GM10248 (cell line): ENCODE measurements around the gene ZNF709.
"Not testable (repeated sequence)": the region's sequence is repeated elsewhere in the genome, so short reads cannot be mapped to it uniquely, and the experiment has no call there.

Source experiments
- CTCF ChIA-PET: fragments of 300-600 bp; sonication (Branson Sonifier 250); formaldehyde crosslinking; extraction: SDS; loops from one replicate; lab custom pipeline; 2021; ENCODE audit warnings: antibody characterized with exemption; lab: Yijun Ruan, JAX
- POLR2A ChIA-PET: fragments of 350-650 bp; sonication (Branson Sonifier 250); formaldehyde crosslinking; extraction: SDS; loops from one replicate; lab custom pipeline; 2020; ENCODE audit warnings: antibody characterized with exemption; lab: Yijun Ruan, JAX
- DNase-seq: peaks from one replicate; pipeline ENCODE4 v3.0.0; 2012; ENCODE audit errors: extremely low spot score
- TF ChIP-seq, protein P1 (sequence below): IDR thresholded peaks from 2 replicates; pipeline ENCODE4 v1.5.1; 2012; ENCODE audit warnings: mild to moderate bottlenecking, low read depth; ENCODE audit errors: extremely low read depth, missing control alignments, control extremely low read depth

Gene ZNF709

GRCh38 chr19:12496480-12496879 lies 11.9 kb upstream of the ZNF709 start:
- no peak for DNase-seq
- TF ChIP-seq, protein P1, sequence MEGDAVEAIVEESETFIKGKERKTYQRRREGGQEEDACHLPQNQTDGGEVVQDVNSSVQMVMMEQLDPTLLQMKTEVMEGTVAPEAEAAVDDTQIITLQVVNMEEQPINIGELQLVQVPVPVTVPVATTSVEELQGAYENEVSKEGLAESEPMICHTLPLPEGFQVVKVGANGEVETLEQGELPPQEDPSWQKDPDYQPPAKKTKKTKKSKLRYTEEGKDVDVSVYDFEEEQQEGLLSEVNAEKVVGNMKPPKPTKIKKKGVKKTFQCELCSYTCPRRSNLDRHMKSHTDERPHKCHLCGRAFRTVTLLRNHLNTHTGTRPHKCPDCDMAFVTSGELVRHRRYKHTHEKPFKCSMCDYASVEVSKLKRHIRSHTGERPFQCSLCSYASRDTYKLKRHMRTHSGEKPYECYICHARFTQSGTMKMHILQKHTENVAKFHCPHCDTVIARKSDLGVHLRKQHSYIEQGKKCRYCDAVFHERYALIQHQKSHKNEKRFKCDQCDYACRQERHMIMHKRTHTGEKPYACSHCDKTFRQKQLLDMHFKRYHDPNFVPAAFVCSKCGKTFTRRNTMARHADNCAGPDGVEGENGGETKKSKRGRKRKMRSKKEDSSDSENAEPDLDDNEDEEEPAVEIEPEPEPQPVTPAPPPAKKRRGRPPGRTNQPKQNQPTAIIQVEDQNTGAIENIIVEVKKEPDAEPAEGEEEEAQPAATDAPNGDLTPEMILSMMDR: no peak
- ChIA-PET CTCF (interaction anchor here (0.9 to 1.8 kb wide), 9 partner anchors 9 to 533 kb away, joined by 3 to 12 read pairs (median 4); partner anchors contain the start of gene ZNF442), POLR2A (interaction anchor here (0.5 to 1.7 kb wide), 2 partner anchors 10 to 55 kb away, joined by 3 to 5 read pairs; partner anchors contain the start of gene ZNF443)

DNA sequence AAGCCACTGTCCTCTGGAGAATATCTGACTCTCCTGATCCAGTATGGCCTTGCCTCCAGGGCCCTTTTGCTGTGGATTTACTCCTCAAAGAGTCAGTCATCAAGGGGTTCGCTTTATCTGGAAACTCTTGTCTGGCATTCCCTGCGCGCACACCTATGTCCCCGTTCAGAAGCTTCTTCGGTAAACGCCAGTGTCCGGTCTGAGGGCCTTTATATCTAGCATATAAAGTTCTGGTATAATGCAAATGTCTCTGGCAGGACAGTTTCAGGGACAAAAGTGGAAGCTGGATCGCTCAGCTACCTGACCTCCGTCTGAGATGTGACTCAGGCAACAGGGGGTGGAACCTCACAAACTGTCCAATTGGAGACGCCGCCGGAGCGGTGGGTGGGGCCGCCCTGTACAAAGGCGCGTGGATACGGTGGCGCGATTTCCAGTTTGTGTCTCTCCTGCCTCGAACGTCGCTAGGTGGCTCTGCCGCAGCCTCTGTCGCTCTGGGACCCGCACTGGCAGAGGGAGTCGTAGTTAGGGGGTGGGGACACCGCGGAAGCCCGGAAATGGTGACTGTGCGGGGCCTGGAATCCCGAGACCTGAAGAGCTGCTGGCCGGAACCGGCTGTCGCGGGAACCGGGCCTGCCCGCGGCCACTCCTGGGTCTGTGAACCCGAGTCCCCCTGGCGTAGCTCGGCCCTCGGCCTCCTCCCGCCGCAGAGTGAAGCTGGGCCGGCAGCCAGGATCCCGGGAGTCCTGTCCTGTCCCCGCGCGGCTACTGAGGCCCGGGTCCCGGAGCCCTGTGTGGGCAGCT lies 10.6 kb upstream of the ZNF709 start:
- peak; percentile 89 for DNase-seq
- CTCF ChIA-PET: interaction anchor here (0.8 to 1.8 kb wide), 14 partner anchors 9 to 532 kb away, joined by 3 to 12 read pairs (median 4); partner anchors contain the start of genes ZNF442, ZNF443, ZNF563 and ZNF709
- POLR2A ChIA-PET: interaction anchor here (0.5 to 1.7 kb wide), 4 partner anchors 11 to 368 kb away, joined by 4 to 6 read pairs (median 5); partner anchors contain the start of genes ZNF443 and ZNF709
- TF ChIP-seq, protein P1: peak; percentile 44

DNA sequence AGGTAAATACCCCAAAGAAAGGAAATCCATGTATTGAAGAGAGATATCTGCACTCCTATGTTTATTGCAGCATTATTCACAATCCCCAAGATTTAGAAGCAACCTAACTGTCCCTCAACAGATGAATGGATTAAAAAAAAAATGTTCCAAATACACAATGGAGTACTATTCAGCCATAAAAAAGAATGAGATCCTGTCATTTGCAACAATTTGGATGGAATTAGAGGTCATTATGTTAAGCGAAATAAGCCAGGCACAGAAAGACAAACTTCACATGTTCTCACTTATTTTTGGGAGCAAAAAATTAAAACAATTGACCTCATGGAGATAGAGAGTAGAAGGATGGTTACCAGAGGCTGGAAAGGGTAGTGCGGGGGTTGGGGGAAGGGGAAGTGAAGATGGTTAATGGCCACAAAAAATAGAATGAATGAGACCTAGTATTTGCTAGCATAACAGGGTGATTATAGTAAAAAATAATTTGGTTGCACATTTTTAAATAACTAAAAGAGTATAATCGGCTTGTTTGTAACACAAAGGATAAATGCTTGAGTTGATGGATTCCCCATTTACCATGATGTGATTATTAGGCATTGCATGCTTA lies 9.7 kb upstream of the ZNF709 start:
- DNase-seq: no peak
- CTCF ChIA-PET: interaction anchor here (0.8 to 1.8 kb wide), 7 partner anchors 10 to 321 kb away, joined by 3 to 12 read pairs (median 4); partner anchors contain the start of genes ZNF443, ZNF563 and ZNF709
- TF ChIP-seq, protein P1: no peak
- POLR2A ChIA-PET: interaction anchor here (0.5 to 0.9 kb wide), 2 partner anchors 10 to 369 kb away, joined by 4 to 5 read pairs; partner anchors contain the start of gene ZNF709

DNA sequence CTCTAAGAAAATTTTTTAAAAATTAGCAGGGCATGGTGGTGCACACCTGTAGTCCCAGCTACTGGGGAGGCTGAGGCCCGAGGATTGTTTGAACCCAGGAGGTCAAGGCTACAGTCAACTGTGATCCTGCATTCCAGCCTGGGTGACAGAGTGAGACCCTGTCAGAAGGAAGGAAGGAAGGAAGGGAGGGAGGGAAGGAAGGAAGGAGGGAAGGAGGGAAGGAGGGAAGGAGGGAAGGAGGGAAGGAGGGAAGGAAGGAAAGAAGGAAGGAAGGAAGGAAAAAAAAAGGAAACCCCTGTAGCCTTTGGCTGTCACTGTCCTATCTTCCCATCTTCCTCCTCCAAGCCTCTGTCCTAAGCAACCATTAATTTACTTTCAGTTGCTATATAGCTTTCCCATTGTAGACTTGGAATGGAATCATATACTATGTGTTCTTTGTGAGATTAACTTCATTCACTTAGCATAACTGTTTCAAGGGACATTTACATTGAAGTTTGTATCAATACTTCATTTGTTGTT lies 1.7 kb upstream of the ZNF709 start:
- CTCF ChIA-PET: interaction anchor here (1.0 to 1.3 kb wide), 2 partner anchors 15 to 154 kb away, joined by 3 read pairs; no protein-coding TSS in a partner anchor
- POLR2A ChIA-PET: interaction anchor here (0.7 kb wide), 1 partner anchor 10 kb away, joined by 3 read pairs; no protein-coding TSS in a partner anchor
- not testable (repeated sequence) for DNase-seq

GRCh38 chr19:12485571-12485970 lies 955 bp upstream of the ZNF709 start:
- TF ChIP-seq, protein P1: no peak
- DNase-seq: no peak
- CTCF ChIA-PET: no interaction called here
- POLR2A ChIA-PET: no interaction called here

DNA sequence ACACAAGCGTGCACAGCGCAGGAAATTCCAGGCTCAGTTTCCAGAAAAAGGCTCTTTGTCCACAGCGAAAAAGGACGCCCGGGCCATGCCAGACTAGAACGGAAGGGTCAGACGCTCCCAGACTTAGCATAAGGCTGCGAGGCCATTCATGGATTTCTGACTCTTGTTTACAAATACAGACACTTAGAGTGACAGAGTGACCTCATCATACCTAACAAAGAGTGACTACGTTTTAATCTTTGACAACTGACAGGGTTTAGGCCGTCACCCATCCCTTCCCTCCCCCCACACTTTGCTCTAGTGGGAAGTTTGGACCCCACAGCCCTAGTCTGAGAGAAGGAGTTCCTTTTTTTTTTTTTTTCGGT lies 418 bp upstream of the ZNF709 start:
- ChIA-PET POLR2A (interaction anchor here (1.0 kb wide), 1 partner anchor 10 kb away, joined by 4 read pairs; no protein-coding TSS in a partner anchor), CTCF (interaction anchor here (2.0 kb wide), 1 partner anchor 10 kb away, joined by 8 read pairs; no protein-coding TSS in a partner anchor)
- no peak for DNase-seq
- TF ChIP-seq, protein P1: no peak
